GM19099 (cell line): ENCODE data around the gene NEURL2.
A peak's percentile ranks its signal among the peaks of the same experiment; 100 is the strongest.

ENCODE experiments used
- POLR2A ChIP-seq: IDR thresholded peaks from 3 replicates; pipeline ENCODE4 v1.6.1; 2011; ENCODE audit warnings: low read depth; ENCODE audit not compliant: insufficient read length; ENCODE audit errors: extremely low read depth

Gene NEURL2

DNA sequence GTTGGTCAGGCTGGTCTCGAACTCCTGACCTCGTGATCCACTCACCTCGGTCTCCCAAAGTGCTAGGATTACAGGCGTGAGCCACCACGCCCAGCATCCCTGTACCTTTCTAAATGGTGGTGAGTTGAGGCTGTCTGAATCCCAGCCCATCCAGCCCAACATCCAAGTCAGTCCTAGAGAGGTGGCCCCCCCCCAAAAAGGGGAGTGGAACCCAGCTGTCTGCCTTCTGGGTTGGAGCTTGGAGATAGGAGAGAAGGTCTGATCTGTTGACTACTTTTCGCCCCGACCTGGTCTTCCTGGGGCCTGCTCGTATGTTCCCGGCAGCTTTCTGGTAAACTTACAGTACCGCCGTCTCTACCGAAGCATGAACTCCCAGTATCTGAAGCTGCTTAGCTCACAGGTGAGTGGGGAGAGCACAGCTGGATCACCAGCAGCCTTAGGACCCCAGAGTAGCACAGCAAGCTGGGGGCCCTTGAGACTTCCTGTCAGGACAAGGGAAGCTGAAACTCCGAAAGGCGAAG is 5.7 kb upstream of the NEURL2 start:
- no peak for TF ChIP-seq POLR2A

DNA sequence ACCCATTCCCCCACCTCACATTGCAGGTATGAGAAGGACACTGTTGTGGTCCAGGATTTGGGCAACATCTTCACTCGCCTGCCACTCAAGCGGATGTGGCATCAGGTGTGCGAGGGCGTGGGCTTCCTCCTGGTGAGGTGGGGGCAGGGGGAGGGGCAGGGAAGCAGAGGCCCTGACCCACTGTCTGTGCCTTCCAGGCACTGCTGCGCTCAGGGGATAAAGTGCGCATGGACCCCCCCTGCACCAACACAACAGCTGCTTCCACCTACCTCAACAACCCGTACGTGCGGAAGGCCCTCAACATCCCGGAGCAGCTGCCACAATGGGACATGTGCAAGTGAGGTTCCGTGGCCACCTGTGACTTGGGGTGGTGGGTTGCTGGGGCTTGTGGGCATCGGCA is 3.8 kb upstream of the NEURL2 start:
- TF ChIP-seq POLR2A, result no peak

- TF ChIP-seq POLR2A, result no peak
Measured at GRCh38 chr20:45893831-45894230, 2.8 kb upstream of the NEURL2 start.

DNA sequence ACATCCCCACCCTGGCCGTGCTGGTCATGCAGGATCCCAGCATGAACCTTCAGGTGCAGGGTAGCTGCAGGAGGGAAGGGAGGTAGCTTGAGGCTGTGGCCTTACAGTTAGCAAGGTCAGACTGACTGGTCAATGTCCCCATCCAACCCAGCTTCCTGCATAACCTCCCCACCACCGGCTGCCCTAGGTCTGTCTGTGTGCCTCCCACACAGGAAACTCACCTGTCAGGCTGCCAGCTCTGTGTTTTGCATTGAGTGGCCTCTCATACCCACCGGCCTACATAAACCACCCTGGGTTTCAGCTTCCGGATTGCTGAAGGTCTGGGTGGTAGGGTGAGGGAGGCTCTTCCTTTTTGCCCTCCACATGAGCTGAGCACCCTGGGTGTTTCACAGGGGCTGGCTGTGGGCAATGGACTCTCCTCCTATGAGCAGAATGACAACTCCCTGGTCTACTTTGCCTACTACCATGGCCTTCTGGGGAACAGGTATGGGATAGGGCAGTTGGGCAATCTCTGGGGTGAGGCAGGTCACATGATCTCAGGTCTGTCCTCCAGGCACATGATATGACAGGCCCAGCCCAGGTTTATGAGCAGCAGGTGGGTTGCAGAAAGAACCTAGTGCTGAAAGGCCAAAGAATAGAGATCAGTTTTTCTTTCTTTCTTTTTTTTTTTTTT is 2.0 kb upstream of the NEURL2 start:
- TF ChIP-seq POLR2A, result no peak

- no peak for TF ChIP-seq POLR2A
Measured at GRCh38 chr20:45892049-45892825, 1.2 kb upstream of the NEURL2 start.

- no peak for TF ChIP-seq POLR2A
Measured at GRCh38 chr20:45890077-45890984, 677 bp downstream of the NEURL2 start.

- no peak for TF ChIP-seq POLR2A
Measured at GRCh38 chr20:45888681-45889080, 2.3 kb downstream of the NEURL2 start.

DNA sequence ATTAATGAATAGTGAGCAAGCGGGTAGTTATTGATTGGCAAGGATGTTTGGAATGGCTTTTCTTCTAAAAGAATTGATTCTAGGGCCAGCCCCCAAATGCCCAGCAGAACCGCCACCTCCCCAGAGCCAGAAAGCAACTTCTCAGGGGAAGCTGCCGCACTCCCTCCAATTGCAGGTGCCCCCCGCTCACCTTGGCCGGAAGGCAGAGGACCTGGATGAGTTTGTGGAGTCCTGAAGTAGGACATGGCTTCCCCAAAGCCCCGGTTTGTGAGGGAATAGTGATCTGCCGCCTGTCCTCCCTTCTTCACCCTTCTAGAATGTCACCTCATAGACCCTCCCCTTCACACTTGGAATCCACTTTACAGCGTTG is 3.7 kb downstream of the NEURL2 start, which contains the start of gene SPATA25:
Gene SPATA25, minus strand, starts transcription at position 277 of the 370 bp plus-strand sequence. Its CDS starts 32 bp downstream, at position 245.
- no peak for TF ChIP-seq POLR2A

GRCh38 chr20:45886590-45887345 is 4.2 kb downstream of the NEURL2 start:
- TF ChIP-seq POLR2A, result no peak

DNA sequence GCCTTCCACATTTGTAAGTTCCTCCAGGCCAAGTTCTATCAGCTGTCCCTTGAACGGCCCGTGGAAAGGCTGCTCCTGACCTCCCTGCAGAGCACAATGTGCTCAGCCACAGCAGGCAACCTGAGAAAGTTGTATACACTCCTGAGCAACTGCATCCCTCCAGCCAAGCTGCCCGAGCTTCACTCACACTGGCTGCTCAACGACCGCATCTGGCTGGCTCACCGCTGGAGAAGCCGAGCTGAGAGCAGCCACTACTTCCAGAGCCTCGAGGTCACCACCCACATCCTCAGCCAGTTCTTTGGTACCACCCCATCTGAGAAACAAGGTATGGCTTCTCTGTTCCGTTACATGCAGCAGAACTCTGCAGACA is 7.9 kb downstream of the NEURL2 start:
- TF ChIP-seq POLR2A, result no peak

GRCh38 chr20:45882469-45883099 is 8.4 kb downstream of the NEURL2 start:
- no peak for TF ChIP-seq POLR2A

DNA sequence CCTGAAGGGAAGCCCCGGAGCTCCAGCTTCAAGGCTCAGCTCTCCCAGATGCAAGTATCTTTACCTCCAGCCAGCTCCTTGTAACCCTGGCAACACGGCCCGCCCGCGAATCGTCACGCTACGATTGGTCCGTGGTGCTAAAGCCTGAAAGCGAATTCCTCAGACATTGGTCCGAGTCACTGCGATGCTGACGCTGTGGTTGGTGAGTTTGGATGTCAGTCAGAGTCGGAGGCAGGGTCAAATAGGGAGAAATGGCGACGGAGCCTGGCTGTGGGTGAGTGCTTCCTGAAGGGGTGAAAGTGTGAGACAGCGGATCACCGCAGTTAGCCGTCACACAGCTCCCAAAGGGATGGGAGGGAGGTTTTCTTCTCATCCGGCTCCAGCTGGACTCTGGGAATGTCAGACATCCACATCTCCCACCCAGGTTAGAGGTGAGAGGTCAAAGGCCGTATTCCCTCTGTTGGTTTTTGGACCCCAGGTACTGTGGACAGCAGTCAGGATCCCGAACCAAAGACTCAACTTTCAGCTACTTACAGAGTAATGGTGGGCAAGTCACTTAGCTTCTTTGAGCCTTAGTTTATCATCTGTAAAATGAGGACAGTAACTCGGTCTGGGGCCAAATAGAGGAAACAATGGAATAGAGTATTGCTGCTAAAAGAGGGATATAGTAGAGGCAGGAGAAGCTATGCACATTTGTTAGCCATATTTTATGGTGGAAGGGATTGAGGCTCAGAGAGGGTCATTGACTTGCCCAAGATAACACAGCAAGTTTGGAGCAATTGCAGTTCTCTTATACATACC is 9.8 kb downstream of the NEURL2 start, which contains the start of gene ZSWIM1:
Gene ZSWIM1, plus strand, starts transcription at position 240 of the 801 bp plus-strand sequence. CDS start 1,366 bp downstream, outside the sequence.
- peak; percentile 89 for TF ChIP-seq POLR2A

DNA sequence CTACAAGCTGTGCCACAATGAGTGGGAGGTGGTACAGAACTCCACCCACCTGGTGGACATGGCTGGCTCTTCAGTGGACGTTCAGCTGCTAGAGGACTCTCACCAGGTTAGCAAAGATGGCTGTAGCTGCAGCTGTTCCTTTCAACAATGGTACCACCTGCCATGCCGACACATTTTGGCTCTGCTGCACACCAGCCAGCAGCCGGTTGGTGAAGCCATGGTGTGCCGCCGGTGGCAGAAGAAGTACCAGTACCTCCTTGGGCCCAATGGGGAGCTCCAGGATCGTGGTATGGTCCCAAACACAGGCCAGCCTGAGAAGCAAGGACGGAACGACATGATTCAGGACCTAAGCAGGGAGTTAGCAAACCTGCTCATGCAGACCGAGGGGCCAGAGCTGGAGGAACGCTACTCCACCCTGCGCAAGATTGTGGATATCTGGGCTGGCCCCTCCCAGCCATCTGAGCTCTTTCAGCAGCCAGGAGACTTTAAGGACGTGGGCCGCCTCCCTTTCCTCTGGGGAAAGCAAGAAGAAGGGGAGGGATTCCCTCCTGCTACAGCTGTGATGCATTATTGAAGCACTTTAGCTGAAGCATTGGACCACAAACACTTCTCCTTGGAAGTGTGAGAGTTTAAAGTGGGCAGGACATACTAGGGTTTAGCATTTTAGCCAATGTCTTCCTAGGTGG is 12.8 kb downstream of the NEURL2 start:
- no peak for TF ChIP-seq POLR2A

GRCh38 chr20:45874576-45874975 is 16.4 kb downstream of the NEURL2 start:
- TF ChIP-seq POLR2A, result no peak
